H54 (cell line): ENCODE measurements around the gene ZFYVE9.
"Not testable (repeated sequence)": the region's sequence is repeated elsewhere in the genome, so short reads cannot be mapped to it uniquely, and the experiment has no call there.

Experiments used
- DNase-seq: peaks from one replicate; pipeline ENCODE4 v3.0.0; 2011; ENCODE audit warnings: low spot score, mixed read lengths; ENCODE audit not compliant: insufficient read length
- FAIRE-seq: peaks from 3 replicates; lab custom pipeline; 2011; peaks lifted over from hg19 to GRCh38; lab: Jason Lieb, UNC
- POLR2A ChIP-seq: IDR thresholded peaks from 2 replicates; pipeline ENCODE4 v1.6.1; 2011; ENCODE audit warnings: low read depth, mild to moderate bottlenecking, low read length

Gene ZFYVE9

GRCh38 chr1:52141513-52142219 is at the start of gene ZFYVE9:
Gene ZFYVE9, plus strand, starts transcription at chr1:52142089. Its CDS starts 91,118 bp downstream, at chr1:52233207.
- peak; percentile 64 for DNase-seq
- peak; percentile 44 for TF ChIP-seq POLR2A
- peak; percentile 45 for FAIRE-seq

- not testable (repeated sequence) for FAIRE-seq, DNase-seq
These were observed 47.6 kb upstream of the ZFYVE9 start for GRCh38 chr1:52094300-52094699.

- DNase-seq = no peak
- TF ChIP-seq POLR2A = no peak
- FAIRE-seq = no peak
These were observed 45.7 kb upstream of the ZFYVE9 start for GRCh38 chr1:52096216-52096615.

- FAIRE-seq = no peak
- DNase-seq = no peak
- TF ChIP-seq POLR2A = no peak
These were observed 43.6 kb upstream of the ZFYVE9 start for GRCh38 chr1:52098139-52098871.

GRCh38 chr1:52102336-52103013 is 39.4 kb upstream of the ZFYVE9 start:
- no peak for FAIRE-seq

GRCh38 chr1:52111492-52111891 is 30.4 kb upstream of the ZFYVE9 start:
- FAIRE-seq (no peak), DNase-seq (no peak)
- no peak for TF ChIP-seq POLR2A

More at GRCh38 chr1:52102336-52103013, 39.4 kb upstream of the ZFYVE9 start:
- DNase-seq = no peak
- no peak for TF ChIP-seq POLR2A

GRCh38 chr1:52112489-52112888 is 29.4 kb upstream of the ZFYVE9 start:
- TF ChIP-seq POLR2A = no peak
- no peak for DNase-seq
- FAIRE-seq = no peak

GRCh38 chr1:52119301-52120079 is 22.4 kb upstream of the ZFYVE9 start:
- FAIRE-seq (no peak), DNase-seq (no peak)
- no peak for TF ChIP-seq POLR2A

- no peak for FAIRE-seq
- no peak for DNase-seq
- TF ChIP-seq POLR2A = no peak
These were observed 19.5 kb upstream of the ZFYVE9 start for GRCh38 chr1:52122384-52122783.

GRCh38 chr1:52123622-52124021 is 18.3 kb upstream of the ZFYVE9 start:
- FAIRE-seq (no peak), DNase-seq (no peak)
- no peak for TF ChIP-seq POLR2A

- FAIRE-seq = no peak
- no peak for DNase-seq
- no peak for TF ChIP-seq POLR2A
These were observed 16.0 kb upstream of the ZFYVE9 start for GRCh38 chr1:52125736-52126359.

- FAIRE-seq (peak; percentile 88), DNase-seq (peak; percentile 25)
- no peak for TF ChIP-seq POLR2A
These were observed 14.4 kb upstream of the ZFYVE9 start for GRCh38 chr1:52127181-52128180.
